NCI-H1417 treated with DMSO at 0.1 percent for 48 hours (cell line): ENCODE results near the gene DOCK3.

Experiments
- DNase-seq: peaks from one replicate; lab custom pipeline; 2025; lab: John Stamatoyannopoulos, UW

Gene DOCK3

DNA sequence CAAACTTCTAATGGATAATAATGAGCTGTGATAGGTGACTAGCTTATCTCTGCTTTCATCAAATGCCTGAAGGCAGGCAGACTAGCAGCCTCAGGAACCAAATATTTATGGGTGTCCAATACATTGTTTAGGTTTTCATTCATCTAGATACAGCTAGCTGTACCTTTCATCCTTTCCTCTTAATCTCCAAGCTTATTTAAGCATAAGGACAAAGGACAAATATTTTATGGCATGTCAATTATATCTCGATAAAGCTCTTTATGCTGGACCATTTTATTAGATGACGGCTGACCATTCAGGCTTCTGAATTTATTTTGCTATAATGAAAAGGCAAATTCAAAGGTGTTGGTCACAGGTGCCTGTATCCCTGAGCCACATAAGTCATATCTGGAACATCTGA lies 733.3 kb downstream of the DOCK3 start:
- DNase-seq = no peak

- no peak for DNase-seq
Measured at GRCh38 chr3:51408813-51409212, 734.1 kb downstream of the DOCK3 start.

DNA sequence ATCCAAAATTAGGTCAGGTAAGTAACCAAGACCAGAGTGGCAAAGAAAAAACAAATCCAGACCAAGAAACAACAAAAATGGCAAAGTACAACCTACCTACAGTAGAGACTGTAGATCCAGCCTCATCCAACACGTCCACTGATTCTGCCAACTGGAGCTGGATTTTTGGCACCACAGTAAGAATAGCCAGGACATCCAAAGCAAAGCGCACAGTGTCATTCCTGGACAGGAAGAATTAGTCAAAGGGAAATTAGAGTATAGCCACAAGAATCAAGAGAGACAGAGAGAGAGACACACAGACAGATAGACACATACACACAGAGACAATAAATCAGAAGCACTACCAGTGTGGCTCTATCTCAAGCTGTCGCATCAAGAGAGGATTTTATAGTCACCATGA lies 747.5 kb downstream of the DOCK3 start:
- DNase-seq = no peak

DNA sequence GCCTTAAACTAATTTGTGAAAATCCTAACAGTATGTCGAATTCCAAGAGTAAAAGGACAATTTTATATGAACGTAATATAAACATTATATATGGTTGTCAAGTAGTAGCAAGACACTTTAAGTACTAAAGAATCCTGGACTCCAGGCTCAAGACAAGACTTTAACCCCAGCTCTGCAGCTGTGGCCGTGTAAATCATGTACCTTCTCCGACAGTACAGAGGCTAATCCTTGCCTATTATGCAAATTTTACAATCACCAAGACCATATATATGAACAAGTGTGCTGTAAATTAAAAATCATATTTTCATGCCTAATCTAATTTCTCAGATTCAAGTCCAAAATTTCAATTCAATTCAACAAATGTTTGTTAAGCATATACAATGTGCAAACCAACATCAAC lies 752.2 kb downstream of the DOCK3 start:
- DNase-seq = no peak

- no peak for DNase-seq
Measured at GRCh38 chr3:51429138-51429537, 754.4 kb downstream of the DOCK3 start.
